KG1 (cell line): ENCODE results near the gene CMTM1.
"Not testable (repeated sequence)": the region's sequence is repeated elsewhere in the genome, so short reads cannot be mapped to it uniquely, and the experiment has no call there.

ENCODE experiments used
- DNase-seq: peaks from one replicate; lab custom pipeline; 2025; lab: John Stamatoyannopoulos, UW

The CMTM1 gene

GRCh38 chr16:66592241-66592640 lies 26.0 kb downstream of the CMTM1 start:
- DNase-seq, result no peak

GRCh38 chr16:66592814-66593213 lies 26.6 kb downstream of the CMTM1 start:
- no peak for DNase-seq

GRCh38 chr16:66594739-66595138 lies 28.5 kb downstream of the CMTM1 start:
- no peak for DNase-seq

- not testable (repeated sequence) for DNase-seq
These were observed 30.3 kb downstream of the CMTM1 start for GRCh38 chr16:66596559-66596958.

GRCh38 chr16:66596986-66597848 lies 31.0 kb downstream of the CMTM1 start:
- DNase-seq, result no peak

GRCh38 chr16:66598111-66598510 lies 31.9 kb downstream of the CMTM1 start:
- no peak for DNase-seq

- no peak for DNase-seq
These were observed 33.5 kb downstream of the CMTM1 start for GRCh38 chr16:66599726-66600125.

GRCh38 chr16:66600477-66600876 lies 34.2 kb downstream of the CMTM1 start:
- no peak for DNase-seq

- no peak for DNase-seq
These were observed 35.2 kb downstream of the CMTM1 start for GRCh38 chr16:66601471-66601870.

- peak; percentile 65 for DNase-seq
These were observed 37.5 kb downstream of the CMTM1 start for GRCh38 chr16:66603537-66604375.

- peak; percentile 59 for DNase-seq
These were observed 38.3 kb downstream of the CMTM1 start, which contains the start of gene CMTM3 for GRCh38 chr16:66604376-66605176. Gene CMTM3, plus strand, starts transcription at chr16:66604704. Its CDS starts 102 bp downstream, at chr16:66604806.

- DNase-seq, result no peak
These were observed 39.1 kb downstream of the CMTM1 start for GRCh38 chr16:66605177-66605978.

- DNase-seq, result no peak
These were observed 39.9 kb downstream of the CMTM1 start for GRCh38 chr16:66605979-66606751.

GRCh38 chr16:66608241-66609138 lies 42.3 kb downstream of the CMTM1 start:
- DNase-seq, result peak; percentile 64

- no peak for DNase-seq
These were observed 42.9 kb downstream of the CMTM1 start for GRCh38 chr16:66609139-66609510.

- DNase-seq, result no peak
These were observed 44.0 kb downstream of the CMTM1 start for GRCh38 chr16:66610111-66610820.

- DNase-seq, result not testable (repeated sequence)
These were observed 45.7 kb downstream of the CMTM1 start for GRCh38 chr16:66611911-66612310.

- no peak for DNase-seq
These were observed 46.2 kb downstream of the CMTM1 start for GRCh38 chr16:66612422-66612821.
